Measurements from ENCODE around the gene PARD6G. TPM values are rescaled to one million over a fixed set of nuclear protein-coding genes. Genes with fewer than 3 reads are reported as not detected.

Gene PARD6G
- total and polyA plus RNA-seq, 2 experiments from 2014 or later, result 0.22 to 0.53 TPM

DNA sequence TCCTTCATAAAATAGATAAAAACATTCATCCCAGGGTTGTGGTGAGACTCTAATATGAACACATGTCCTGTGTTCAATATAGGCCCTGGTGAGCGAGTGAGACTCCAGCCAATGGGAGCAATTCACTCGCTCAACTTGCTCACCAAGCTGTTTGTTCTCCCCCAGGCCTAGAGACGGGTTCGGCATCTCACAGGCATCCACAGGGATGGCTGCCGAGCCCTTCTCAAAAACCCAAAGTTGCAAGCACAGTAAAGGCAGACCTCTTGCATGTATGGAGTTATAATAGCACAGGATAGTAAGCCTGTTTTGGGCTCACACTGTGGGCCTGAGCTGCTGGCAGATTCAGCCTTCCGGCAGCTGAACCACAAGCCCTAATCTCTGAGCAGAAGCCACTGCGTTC lies 15.7 kb downstream of the PARD6G start:
- no peaks in the 10 kb centered on the region for H4K20me1 ChIP-seq (ENCODE audit: insufficient read depth)
- WGBS, 2 experiments (ENCODE audit: low coverage in 1 of 2, low lambda C conversion rate in 2 of 2, missing lambda C conversion rate in 2 of 2), result 79 to 87% methylated on average over 7 of the region's 7 CpGs

DNA sequence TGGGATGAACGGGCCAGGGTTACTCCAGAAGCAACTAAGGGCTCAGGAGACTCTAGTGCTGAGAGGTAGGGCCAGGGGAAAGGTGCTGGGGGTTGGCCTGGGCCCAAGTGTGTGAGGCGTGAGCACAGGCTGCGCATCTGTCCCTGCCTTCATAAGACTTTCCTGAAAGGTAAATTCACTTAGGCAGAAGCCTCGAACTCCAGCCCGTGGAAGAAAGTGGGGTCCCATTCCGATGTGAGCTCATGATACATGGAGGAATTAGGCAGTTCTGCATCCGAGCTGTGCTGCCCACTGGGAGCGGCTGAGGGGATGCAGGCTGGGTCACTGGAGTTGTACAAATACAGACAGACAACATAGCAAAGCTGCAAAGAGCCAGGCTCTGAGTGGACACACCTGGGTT lies 16.2 kb downstream of the PARD6G start:
- TF ChIP-seq EZH2 (IDR thresholded peaks at IDR 0.05; ENCODE audit: insufficient read depth, poor library complexity, severe bottlenecking) (no peak), EZH2phosphoT487 (IDR thresholded peaks at IDR 0.05; ENCODE audit: insufficient read depth, low read depth) (no peak)
- Histone ChIP-seq H3K9me2 (ENCODE audit: insufficient read depth) (no peaks in the 10 kb centered on the region), H3K4me1 (ENCODE audit: insufficient read depth) (no peaks in the 10 kb centered on the region), H2AFZ (no peak overlapping the region), H3K36me3 (ENCODE audit: low read depth) (no peaks in the 10 kb centered on the region), H3K4me2 (ENCODE audit: unreplicated experiment) (no peak overlapping the region), H3F3A (ENCODE audit: insufficient read depth) (no peaks in the 10 kb centered on the region), H3K27me3 (replicated peaks; ENCODE audit: insufficient read depth) (no peaks in the 10 kb centered on the region), H3K79me2 (ENCODE audit: insufficient read depth) (no peaks in the 10 kb centered on the region), H4K20me1 (ENCODE audit: insufficient read depth) (no peaks in the 10 kb centered on the region), H3K4me3 (no peak overlapping the region), H3K27ac (no peak overlapping the region), H3K9me3 (ENCODE audit: low read depth) (no peaks in the 10 kb centered on the region), H3K9ac (no peak overlapping the region)
- in situ Hi-C loops (cut with MboI), result no loop called here
- WGBS, 2 experiments (ENCODE audit: low coverage in 1 of 2, low lambda C conversion rate in 2 of 2, missing lambda C conversion rate in 2 of 2), result 66 to 76% methylated on average over 8 of the region's 8 CpGs
- no peak for DNase-seq

More for the DNA sequence above, 15.7 kb downstream of the PARD6G start:
- no peaks in the 10 kb centered on the region for H3K9me3 ChIP-seq (ENCODE audit: low read depth)
- no peak overlapping the region for H3K27ac ChIP-seq
- H3K4me2 ChIP-seq (ENCODE audit: unreplicated experiment), result no peak overlapping the region
- no peaks in the 10 kb centered on the region for H3K36me3 ChIP-seq (ENCODE audit: low read depth)
- DNase-seq, result no peak
- TF ChIP-seq EZH2phosphoT487 (IDR thresholded peaks at IDR 0.05; ENCODE audit: insufficient read depth, low read depth) (no peak), EZH2 (IDR thresholded peaks at IDR 0.05; ENCODE audit: insufficient read depth, poor library complexity, severe bottlenecking) (no peak)
- no peak overlapping the region for H3K9ac ChIP-seq
- no peak overlapping the region for H3K4me3 ChIP-seq
- H3K4me1 ChIP-seq (ENCODE audit: insufficient read depth), result no peaks in the 10 kb centered on the region
- in situ Hi-C loops (cut with MboI), result no loop called here
- no peaks in the 10 kb centered on the region for H3F3A ChIP-seq (ENCODE audit: insufficient read depth)
- no peak overlapping the region for H2AFZ ChIP-seq
- H3K9me2 ChIP-seq (ENCODE audit: insufficient read depth), result no peaks in the 10 kb centered on the region
- no peaks in the 10 kb centered on the region for H3K27me3 ChIP-seq (replicated peaks; ENCODE audit: insufficient read depth)
- no peaks in the 10 kb centered on the region for H3K79me2 ChIP-seq (ENCODE audit: insufficient read depth)

DNA sequence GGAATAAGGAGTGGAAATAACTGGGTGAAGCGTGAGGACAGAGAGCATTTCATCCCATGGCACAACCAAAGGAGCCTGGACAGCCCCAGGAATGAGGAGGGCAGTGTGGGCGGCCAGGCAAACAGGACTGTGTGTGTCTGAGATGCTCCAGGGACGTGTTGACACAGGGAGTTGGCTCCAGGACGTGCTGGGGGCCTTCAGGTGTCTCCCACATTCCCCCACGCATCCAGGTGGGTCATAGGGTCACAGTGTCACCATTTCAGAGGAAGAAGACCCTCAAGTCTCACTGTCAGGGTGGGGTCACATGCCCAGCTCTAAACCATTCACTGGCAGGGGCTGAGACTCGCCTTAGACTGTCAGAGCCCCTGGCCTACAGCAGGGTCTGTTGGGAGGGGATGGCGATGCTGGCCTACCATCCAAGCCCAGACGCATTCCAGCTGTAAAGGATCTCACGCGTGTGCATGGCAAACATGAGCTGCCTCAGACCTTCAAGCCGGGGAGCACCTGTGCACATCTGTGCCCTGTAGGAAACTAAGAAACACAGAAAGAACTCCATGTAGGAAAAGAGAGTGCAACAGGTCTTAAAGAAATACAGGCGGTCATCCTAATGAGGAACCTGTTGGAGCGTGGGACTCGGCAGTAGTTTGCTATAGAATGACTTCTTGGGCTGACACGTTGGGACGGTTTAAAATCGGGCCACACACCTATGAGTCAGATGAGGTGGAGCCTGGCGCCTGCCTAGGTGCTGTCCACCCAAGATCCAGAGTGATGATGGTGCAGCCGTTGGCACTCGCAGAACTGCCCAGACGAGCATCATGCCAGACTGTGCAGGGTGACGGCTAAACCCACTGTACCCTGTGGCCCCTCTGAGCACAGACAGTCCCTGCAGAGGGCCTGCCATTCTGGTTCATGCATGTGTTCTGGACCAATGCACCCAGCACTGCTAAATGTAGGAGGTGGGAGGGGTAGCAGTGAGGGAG lies 17.3 kb downstream of the PARD6G start:
- Histone ChIP-seq H3K9me2 (ENCODE audit: insufficient read depth) (no peaks in the 10 kb centered on the region), H3K36me3 (ENCODE audit: low read depth) (no peaks in the 10 kb centered on the region), H3K4me3 (no peak overlapping the region), H3K79me2 (ENCODE audit: insufficient read depth) (no peaks in the 10 kb centered on the region), H4K20me1 (ENCODE audit: insufficient read depth) (no peaks in the 10 kb centered on the region), H3K4me1 (ENCODE audit: insufficient read depth) (no peaks in the 10 kb centered on the region), H3K4me2 (ENCODE audit: unreplicated experiment) (no peak overlapping the region), H3K9me3 (ENCODE audit: low read depth) (no peaks in the 10 kb centered on the region), H2AFZ (no peak overlapping the region), H3K27ac (no peak overlapping the region), H3K9ac (no peak overlapping the region), H3K27me3 (replicated peaks; ENCODE audit: insufficient read depth) (no peaks in the 10 kb centered on the region), H3F3A (ENCODE audit: insufficient read depth) (no peaks in the 10 kb centered on the region)
- no peak for TF ChIP-seq EZH2 (IDR thresholded peaks at IDR 0.05; ENCODE audit: insufficient read depth, poor library complexity, severe bottlenecking)
- no peak for TF ChIP-seq EZH2phosphoT487 (IDR thresholded peaks at IDR 0.05; ENCODE audit: insufficient read depth, low read depth)
- in situ Hi-C loops (cut with MboI), result no loop called here
- DNase-seq, result no peak
- WGBS, 2 experiments (ENCODE audit: low coverage in 1 of 2, low lambda C conversion rate in 2 of 2, missing lambda C conversion rate in 2 of 2), result 75 to 76% methylated on average over 22 of the region's 22 CpGs

DNA sequence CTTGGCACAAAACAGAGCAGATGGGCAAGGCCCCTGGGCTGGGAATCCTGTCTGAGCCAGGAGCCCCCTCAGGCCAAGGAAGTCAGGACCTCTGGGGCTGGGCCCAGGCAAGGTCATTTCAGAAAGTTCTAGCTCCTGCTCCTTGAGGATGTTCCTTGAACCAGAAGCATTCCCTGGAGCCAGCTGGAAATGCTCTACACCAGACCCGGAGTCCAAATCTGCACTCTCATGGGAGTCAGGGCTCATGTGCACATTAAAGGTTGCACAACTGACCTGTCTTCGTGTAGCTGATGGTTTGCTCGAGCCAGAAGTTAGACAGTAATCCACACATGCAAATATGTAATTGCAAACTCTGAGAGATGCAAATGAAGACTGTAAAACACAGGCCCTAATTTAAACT lies 18.0 kb downstream of the PARD6G start:
- 4 to 7% methylated on average over 3 of the region's 3 CpGs for WGBS, 2 experiments (ENCODE audit: low coverage in 1 of 2, low lambda C conversion rate in 2 of 2, missing lambda C conversion rate in 2 of 2)
- Histone ChIP-seq H3K9me2 (ENCODE audit: insufficient read depth) (no peaks in the 10 kb centered on the region), H3K9ac (no peak overlapping the region), H3K27me3 (replicated peaks; ENCODE audit: insufficient read depth) (no peaks in the 10 kb centered on the region), H3K79me2 (ENCODE audit: insufficient read depth) (no peaks in the 10 kb centered on the region), H3K36me3 (ENCODE audit: low read depth) (no peaks in the 10 kb centered on the region), H3K4me1 (ENCODE audit: insufficient read depth) (no peaks in the 10 kb centered on the region), H3K9me3 (ENCODE audit: low read depth) (no peaks in the 10 kb centered on the region), H4K20me1 (ENCODE audit: insufficient read depth) (no peaks in the 10 kb centered on the region), H3K27ac (no peak overlapping the region), H3K4me2 (ENCODE audit: unreplicated experiment) (no peak overlapping the region), H3K4me3 (no peak overlapping the region), H3F3A (ENCODE audit: insufficient read depth) (no peaks in the 10 kb centered on the region), H2AFZ (no peak overlapping the region)
- DNase-seq, result no peak
- in situ Hi-C loops (cut with MboI), result no loop called here
- TF ChIP-seq EZH2phosphoT487 (IDR thresholded peaks at IDR 0.05; ENCODE audit: insufficient read depth, low read depth) (no peak), EZH2 (IDR thresholded peaks at IDR 0.05; ENCODE audit: insufficient read depth, poor library complexity, severe bottlenecking) (no peak)

Measured in GM23248 (cell line).